ENCODE results near the gene ADCY5.
"Not testable (repeated sequence)": the region's sequence is repeated elsewhere in the genome, so short reads cannot be mapped to it uniquely, and the experiment has no call there.

ADCY5 gene

DNA sequence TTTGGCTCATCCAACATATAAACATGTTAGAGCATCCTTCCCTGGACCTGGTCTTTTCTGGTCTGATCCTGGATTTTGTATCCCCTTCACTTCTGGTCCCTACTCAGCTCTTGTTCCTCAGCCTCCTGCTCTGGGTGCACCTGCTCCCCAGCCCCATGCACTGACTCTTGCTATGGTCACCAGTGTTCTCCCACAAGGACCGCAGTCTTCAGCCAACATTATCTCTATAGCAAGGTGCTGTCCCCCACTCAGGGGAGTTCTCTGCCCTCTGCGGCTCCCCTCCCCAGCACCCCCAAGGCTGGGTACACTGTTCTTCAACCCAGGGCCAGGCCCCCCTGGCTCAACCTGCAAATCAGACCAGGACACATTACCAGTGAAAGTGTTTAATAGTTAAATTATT, 167.0 kb downstream of the ADCY5 start:
- no peak for DNase-seq

DNA sequence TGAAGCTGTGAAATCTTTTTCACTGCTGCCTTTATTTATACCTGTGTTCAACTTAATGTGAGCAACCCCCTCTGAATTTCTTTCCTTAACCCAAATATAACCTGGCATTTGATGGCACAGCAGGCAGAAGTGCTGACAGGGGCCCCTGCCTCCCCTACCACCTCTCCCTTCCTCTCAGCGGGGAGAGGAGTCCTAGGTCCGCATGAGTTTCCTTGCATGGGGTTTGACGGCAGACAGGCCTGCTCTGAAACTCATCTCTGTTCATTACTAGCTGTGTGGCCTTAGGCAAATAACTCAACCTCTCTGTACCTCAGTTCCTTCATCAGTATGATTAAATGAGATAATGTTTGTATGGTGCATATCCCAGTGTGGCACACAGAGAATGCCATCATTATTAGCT, 167.5 kb downstream of the ADCY5 start:
- no peak for DNase-seq

DNA sequence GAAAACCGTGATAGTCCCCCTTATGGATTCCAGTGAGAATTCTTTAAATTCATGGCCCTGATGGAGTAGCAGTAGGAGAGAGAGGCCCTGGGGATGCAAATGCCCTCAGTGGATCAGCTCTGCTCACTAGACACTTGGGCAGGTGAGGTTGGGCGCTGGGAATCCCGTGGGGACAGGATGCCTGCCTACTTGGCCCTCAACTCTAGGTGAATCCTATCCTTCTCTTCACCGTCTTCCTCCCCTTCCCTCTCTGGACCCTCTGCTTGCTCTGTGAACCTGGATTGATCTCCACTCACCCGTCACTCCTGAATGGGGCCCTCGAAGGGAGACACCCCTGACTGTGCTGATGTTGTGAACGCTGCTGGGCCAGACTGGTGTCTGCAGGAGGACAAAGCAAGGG, 169.8 kb downstream of the ADCY5 start:
- DNase-seq, result no peak

DNA sequence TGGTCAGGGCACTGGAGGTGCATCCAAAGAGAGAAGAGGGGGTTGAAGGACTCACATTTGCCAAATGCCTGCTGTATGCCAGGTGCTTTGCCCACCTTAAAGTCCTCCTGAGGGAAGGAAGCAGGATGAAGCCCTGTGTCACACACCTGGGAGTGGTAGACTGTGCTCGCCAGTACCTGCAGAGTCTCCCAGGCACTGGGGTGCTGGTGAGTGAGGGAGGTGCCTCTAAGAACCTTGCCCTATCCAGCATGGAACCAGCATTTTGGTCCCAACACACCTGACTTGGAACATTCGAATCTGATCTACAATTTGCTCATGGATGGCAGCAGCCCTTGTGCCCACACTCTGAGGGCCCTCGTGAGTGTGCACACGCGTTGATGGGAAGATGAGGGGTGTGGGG, 170.4 kb downstream of the ADCY5 start:
- no peak for DNase-seq

DNA sequence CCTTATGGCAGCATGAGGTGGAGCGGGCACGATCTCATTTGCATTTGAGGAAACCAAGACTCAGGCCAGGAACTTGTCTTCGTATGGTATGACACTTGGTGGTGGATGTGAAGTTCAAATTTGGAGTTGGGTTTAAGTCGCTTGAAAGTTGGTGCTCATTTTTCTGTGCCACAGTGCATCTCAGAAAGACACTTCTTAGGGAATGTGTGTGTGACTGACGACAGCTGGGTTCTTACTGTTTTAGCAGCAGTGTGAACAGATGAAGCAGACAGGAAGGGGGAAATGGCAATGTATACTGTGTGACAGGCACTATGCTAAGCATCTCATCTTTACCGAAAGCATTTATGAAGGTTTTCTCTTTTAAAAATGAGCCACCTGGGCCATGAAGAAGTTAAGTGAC, 171.8 kb downstream of the ADCY5 start:
- DNase-seq, result no peak

DNA sequence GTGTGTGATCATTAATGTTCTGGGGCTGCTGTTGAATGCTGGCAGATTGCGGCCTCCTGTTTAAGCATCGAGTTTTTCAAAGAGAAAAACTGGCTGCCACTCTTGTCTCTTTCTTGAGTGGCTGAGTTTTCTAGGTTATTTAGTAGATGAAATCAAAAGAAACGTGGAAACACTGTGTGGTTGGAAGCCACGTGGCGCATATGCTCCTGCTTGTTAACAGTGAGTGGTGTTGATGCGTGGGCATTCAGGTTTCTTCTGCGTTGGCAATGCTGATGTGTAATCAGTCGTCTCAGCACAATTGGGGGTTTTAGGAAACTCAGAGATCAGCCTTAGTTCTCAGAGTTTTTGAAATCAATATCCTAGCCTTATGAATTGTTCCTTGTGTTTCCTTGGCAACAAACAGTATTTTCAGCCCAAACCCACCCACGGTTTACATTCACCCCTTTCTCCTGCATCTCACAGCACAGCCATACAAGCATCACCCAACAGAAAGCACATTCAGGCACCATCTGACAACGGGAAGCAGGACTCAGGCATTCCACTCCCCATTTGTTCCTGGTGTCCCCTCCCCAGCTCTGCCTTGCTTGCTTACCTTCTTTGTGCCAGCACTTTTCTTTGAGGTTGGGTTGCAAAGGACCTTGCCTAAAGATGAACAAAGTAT, 172.4 kb downstream of the ADCY5 start:
- DNase-seq, result no peak

DNA sequence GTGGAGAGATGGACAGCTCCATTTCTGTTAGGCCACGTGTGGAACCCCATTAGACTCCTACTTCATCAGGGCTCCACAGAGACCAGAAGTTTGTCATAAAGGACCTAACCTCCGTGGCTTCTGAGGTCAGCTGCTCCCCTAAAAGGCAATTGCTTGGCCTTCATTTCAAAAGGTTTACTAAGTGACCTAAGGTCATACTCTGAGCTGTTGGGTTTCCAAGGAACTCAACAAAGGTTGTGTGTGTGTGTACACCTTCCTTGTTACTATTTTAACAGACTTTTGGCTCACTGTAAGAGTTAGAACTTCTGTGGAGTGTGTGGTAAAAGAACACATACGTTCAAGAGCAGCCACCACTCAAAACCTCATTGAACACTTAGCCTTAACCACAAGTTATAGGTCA, 173.2 kb downstream of the ADCY5 start:
- no peak for DNase-seq

DNA sequence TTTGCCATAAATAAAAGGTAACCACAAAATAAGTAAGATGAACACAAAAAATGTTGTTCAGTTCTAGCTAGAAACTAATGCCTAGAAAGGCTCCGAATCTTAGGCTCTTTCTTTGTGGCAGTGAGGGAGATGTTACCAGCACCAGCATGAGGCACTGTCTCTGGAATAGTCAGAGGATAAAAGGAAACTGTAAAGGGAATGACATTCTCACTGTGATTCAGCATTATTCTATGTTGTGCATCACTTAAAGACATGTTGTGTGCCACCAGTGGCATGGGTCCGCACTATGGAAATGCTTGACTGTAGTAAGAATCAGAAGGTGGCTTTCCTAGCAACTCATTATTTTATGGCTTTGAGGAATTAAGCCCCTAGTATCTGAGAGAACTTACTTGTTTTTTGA, 176.3 kb downstream of the ADCY5 start:
- no peak for DNase-seq

DNA sequence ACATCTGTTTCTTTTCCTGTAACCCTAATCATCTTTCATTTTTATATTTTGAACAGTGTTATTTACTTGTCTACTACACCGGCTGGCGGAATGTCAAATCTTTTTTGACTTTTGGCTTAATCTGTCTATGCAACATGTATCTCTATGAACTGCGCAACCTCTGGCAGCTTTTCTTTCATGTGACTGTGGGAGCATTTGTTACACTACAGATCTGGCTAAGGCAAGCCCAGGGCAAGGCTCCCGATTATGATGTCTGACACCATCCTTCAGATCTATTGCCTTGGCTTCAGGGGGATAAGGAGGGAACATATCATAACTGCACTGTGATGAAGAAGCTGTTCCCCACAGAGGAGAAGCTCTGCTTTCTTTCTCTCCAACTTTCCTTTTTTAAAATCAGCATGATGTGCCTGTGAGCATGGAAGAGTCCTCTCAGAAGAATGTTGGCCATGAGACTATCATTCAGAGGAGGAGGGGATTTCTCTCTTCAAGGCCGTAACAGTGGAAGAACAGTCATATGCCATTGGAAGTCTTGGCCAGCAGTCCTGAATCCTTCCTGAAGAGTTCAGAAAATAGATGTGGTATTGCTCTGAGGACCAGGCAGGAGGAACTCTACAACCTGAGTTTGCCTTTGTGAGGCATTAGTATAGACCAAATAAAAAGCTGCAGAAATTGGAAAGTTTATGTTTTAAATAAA, 177.3 kb downstream of the ADCY5 start:
- no peak for DNase-seq

DNA sequence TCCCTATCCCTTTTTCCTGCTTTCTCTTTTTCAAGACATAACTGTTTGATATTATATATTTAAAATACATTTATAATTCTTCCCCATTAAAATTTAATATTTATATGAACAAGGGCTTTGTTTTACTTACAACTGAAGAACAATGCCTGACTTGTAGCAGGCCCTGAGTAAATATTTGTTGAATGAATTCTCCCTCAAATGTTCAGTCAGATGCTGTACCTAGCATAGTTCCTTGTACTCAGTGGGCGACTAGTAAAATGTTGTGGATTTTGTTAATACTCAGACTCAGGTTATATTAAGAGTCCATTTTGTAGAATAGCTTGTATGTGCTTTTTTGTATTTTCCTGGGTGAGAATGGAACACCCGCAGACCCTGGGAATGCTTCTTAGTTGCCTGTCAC, 178.1 kb downstream of the ADCY5 start:
- no peak for DNase-seq

DNA sequence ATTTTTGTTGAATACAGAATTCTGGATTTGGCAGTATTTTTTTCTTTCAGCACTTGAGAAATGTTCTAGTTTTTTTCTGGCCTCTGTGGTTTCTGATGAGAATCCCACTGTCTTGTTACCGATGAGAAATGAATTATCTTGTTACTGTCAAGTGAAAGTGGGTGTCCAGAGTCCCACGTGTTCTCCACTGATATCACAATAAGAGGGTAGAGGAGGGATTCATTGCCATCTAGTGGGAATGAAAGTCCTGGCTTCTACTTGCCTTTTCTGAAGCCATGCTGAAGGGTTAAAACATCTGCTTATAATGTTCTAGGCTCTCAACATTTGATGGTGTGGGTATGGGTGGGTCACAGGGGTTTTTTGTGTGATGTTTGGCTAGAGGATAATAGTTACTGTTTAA, 181.1 kb downstream of the ADCY5 start:
- no peak for DNase-seq

DNA sequence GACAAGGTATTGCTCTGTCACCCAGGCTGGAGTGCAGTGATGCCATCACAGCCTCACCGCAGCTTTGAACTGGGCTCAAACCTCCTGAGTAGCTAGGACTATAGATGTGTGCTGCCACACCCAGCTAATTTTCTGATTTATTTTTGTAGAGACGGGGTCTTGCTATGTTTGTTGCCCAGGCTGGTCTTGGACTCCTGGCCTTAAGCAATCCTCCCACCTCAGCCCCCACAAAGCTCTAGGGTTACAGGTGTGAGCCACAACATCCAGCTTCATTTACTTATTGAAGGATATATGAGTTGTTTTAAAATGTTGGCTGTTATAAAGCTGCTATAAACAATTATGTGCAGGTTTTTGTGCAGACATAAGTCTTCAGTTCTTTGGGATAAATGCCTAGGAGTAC, 184.9 kb downstream of the ADCY5 start:
- no peak for DNase-seq

DNA sequence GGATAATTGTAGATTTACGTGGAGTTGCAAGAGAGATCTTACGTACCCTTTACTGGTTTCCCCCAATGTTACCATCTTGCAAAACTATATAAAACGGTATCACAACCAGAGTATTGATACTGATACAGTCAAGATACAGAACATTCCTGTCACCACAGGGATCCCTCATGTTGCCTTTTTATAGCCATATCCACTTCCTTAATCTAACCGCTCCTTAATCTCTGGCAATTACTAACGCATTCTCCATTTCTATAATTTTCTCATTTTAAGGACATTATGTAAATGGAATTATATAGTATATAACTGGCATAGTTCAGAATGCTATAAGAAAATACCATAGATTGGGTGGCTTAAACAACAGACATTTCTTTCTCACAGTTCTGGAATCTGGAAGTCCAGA, 186.0 kb downstream of the ADCY5 start:
- DNase-seq, result no peak

DNA sequence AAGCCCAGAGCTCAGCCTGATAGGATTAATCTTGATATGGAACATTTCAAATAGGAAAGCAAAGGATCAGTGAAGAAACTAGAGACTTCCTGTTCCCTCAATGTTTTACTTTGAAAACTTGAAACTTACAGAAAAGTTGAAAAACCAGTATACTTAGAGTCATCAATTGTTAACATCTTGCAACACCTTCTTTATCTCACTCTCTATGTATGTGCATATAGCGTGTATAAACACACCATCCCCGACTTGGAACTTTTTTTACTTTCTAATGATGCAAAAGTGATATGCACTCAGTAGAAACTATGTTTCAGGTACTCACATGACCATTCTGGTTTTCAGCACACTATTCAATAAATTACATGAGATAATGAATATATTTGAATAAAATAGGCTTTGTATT, 186.7 kb downstream of the ADCY5 start:
- no peak for DNase-seq

DNA sequence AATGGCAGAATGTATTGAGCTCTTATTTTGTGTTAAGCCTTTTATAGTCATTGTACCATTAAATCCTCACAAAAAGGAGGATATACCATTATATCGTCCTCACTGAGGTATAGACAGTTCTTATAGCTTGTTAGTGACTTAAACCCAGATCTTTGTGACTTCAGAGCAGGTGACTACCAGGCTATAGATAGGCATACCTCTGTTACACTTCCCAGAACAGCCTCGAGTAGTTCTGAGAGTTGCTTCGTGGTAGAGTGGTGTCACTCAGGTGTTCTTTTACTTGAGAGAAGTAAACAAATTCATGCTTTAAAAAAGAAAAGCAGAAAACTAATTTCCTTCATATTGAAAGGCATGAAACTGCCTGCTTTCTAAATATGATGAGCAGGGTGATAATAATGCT, 187.2 kb downstream of the ADCY5 start:
- DNase-seq, result no peak

DNA sequence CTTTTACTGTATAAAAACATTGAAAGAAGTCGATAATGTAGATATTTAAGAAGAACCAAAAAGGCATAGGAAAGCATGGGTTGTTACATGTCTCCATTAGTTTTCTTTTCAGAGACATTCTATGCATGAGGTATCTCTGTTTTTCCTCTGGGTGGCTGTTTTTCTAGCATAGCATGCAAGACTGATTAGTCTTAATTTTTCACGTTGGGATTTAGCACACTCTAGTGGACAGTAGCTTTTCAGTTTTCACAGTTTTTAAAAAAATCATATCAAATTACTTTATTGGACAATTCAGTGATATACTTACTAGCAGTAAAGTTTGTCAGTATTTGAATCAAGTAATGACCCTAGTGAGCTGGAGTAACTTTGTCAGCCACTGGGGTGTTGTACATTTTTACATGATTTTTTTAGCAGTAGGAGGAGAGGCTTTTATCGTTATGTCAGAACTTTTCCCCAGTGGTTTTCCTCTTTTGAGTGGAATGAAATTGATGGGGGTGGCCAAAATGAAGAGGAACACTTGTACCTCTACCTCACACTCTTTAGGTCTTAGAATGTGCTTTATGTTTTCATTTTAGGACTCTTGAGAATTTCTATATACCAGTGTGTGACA, 190.0 kb downstream of the ADCY5 start:
- peak; percentile 47 for DNase-seq

DNA sequence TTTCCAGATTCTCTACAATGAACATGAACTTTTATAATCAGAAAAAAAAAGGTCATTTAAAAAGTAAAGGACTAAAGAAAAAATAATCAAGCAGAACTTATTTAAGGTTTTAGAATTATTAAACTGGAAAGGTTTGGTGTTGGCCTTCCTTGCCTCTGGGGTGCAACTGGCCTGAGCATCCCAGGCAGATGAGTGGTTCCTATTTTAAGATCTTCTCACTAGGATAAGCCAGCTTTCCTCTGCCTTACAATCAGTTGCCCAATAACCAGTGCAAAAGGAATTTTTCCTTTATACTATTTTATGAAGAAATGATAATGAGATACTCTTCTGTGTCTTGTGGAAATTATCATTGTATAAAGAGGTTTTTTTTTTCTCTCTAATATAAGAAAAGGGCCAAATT, 190.5 kb downstream of the ADCY5 start:
- no peak for DNase-seq

DNA sequence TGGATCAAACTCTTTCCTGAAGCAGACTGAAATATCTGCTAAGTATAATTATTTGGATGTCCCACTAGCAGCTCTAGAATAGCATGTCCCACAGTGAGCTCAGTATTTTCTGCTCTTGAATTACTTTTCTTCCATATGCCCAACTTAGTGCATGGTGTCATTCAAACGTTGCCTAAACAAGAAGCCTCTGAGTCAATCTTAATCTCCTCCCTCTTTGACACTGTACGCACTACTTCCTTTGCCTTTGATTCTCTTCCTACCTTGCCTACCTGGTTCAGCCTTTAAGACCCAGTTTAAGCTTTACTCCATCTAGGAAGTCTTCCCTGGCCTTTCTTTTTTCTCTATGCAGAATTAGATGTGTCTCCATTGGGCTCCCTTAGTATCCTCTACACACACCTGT, 192.6 kb downstream of the ADCY5 start:
- DNase-seq, result no peak

DNA sequence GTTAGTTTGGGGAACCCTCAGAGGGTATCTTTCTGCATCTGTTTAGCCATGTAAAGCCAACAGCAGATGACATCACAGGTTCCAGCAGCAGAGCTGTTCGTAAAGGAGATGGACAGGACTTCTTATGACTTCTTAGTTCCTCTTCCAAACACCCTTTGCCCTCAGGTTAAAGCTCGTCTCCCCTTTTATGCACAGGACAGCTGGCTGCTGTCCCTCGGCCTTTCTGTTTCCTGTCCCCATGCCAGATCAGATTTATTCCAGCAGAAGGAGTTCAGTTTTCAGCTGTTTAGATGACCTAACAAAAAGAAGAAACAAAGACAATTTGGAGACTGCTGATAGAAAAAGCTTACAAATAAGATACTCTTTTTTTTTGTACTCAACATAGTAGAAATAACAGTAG, 202.0 kb downstream of the ADCY5 start:
- DNase-seq, result no peak

DNA sequence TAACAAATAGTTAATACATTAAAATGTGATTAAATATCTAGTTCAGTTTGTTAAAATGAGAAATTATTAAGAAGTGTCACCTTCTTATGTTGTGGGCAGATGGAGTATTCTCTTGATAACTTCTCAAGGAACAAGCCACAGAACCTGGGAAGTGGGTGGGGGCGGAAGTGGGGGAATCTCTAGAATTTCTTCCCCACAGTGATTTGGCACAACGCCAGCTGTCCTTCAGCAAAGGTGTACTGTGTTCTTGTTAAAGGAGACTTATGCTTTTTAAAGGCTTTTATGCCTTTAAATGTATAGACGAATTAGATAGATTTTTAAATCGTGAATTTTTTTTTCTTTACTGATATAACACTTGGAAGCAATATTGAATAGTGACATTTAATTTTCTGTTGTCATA, 204.8 kb downstream of the ADCY5 start:
- DNase-seq, result no peak

DNA sequence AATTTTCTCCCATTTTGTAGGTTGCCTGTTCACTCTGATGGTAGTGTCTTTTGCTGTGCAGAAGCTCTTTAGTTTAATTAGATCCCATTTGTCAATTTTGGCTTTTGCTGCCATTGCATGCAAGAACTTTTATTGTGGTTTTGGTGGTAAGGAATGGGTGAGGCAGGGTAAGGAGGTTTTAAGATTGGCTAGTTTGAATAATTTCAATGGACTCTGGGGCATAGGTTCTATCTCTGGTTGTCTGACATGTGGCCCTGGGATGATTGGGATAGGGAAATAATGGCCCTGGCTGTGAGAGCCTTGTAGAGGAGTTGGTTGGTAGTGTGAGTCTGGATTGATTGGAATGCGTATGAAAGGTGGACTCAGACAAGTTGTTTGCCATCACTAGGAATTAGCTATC, 209.1 kb downstream of the ADCY5 start:
- no peak for DNase-seq

DNA sequence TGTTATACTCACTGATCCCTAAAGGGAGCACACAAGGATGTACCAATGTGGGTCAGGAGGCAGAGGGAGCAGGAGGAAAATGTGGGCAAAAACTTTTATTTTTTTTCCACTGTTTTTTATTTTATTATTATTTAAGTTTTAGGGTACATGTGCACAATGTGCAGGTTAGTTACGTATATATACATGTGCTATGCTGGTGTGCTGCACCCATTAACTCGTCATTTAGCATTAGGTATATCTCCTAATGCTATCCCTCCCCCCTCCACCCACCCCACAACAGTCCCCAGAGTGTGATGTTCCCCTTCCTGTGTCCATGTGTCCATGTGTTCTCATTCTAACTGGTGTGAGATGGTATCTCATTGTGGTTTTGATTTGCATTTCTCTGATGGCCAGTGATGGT, 209.7 kb downstream of the ADCY5 start:
- not testable (repeated sequence) for DNase-seq

DNA sequence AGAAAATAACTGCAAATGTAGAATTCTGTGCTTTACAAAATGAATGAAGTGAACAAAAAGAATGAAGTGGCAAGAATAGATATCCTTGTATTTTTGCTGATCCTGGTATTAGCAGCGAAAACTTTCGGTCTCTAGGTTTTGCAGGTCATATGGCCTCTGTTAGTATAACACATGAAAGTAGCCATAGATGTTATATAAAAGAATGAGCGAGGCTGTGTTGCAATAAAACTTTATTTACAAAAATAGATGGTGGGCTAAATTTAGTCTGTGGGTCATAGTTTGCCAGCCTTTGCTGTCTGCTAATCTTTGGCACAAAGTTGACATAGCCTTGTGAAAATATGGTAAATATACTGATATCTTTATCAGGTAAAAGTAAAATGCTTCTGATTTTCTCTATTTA, 212.0 kb downstream of the ADCY5 start:
- DNase-seq, result no peak
